ENCODE results near the gene C11orf24.

DNA sequence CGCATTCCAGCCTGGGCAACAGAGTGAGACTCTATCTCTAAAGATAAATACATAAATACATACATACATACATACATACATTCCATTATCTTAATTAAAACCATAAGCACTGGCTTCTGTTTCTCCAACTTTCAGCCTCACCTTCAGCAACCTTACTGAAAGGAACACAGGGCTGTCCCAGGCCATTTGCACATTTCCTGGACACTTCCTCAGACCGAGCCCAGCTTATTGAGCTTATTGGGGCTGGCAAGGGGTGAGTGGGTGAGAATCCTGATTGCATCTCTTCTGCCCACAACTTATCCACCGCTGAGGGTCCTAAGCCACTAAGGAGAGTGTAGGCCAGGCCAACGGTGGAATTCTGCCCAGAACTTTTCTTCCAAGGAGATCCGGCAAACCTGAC lies 24.2 kb upstream of the C11orf24 start:
- TF ChIP-seq POLR2AphosphoS5 (IDR thresholded peaks at IDR 0.05; ENCODE audit: low read depth) (no peak), GABPA (IDR thresholded peaks at IDR 0.05; ENCODE audit: low read depth) (no peak), REST (IDR thresholded peaks at IDR 0.05; ENCODE audit: insufficient replicate concordance, low read depth) (no peak), SPI1 (IDR thresholded peaks at IDR 0.05; ENCODE audit: borderline replicate concordance, low read depth) (no peak)
- TF ChIP-seq, protein P1, sequence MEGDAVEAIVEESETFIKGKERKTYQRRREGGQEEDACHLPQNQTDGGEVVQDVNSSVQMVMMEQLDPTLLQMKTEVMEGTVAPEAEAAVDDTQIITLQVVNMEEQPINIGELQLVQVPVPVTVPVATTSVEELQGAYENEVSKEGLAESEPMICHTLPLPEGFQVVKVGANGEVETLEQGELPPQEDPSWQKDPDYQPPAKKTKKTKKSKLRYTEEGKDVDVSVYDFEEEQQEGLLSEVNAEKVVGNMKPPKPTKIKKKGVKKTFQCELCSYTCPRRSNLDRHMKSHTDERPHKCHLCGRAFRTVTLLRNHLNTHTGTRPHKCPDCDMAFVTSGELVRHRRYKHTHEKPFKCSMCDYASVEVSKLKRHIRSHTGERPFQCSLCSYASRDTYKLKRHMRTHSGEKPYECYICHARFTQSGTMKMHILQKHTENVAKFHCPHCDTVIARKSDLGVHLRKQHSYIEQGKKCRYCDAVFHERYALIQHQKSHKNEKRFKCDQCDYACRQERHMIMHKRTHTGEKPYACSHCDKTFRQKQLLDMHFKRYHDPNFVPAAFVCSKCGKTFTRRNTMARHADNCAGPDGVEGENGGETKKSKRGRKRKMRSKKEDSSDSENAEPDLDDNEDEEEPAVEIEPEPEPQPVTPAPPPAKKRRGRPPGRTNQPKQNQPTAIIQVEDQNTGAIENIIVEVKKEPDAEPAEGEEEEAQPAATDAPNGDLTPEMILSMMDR (IDR thresholded peaks at IDR 0.05; ENCODE audit: insufficient read depth, low read length), result no peak

Data from HL-60 (cell line).